SK-N-SH (cell line): Measurements from ENCODE around the gene LANCL2.

ENCODE experiments used
- CTCF ChIP-seq: fragments of 200-600 bp; sonication (generic); IDR thresholded peaks from 2 replicates; pipeline ENCODE4 v1.6.1; 2017; ENCODE audit warnings: antibody characterized with exemption, mild to moderate bottlenecking, moderate library complexity
- EZH2phosphoT487 ChIP-seq: fragments of 200-600 bp; sonication (generic); IDR thresholded peaks from 2 replicates; pipeline ENCODE4 v1.6.1; 2017; ENCODE audit warnings: low read depth, mixed run types, mild to moderate bottlenecking, antibody characterized with exemption, moderate library complexity, borderline replicate concordance
- FOXM1 ChIP-seq: IDR thresholded peaks from 2 replicates; pipeline ENCODE4 v1.4.0; 2012; ENCODE audit warnings: low read depth, mild to moderate bottlenecking
- MXI1 ChIP-seq: IDR thresholded peaks from 2 replicates; pipeline ENCODE4 v1.6.1; 2012; ENCODE audit warnings: mild to moderate bottlenecking, low read depth, low read length, improper control_type of control experiment
- POLR2AphosphoS5 ChIP-seq: IDR thresholded peaks from 2 replicates; pipeline ENCODE4 v1.6.1; 2012; ENCODE audit warnings: low read depth, low read length
- SIN3A ChIP-seq: IDR thresholded peaks from 2 replicates; pipeline ENCODE4 v1.6.1; 2012; ENCODE audit warnings: low read depth, mild to moderate bottlenecking, low read length, moderate library complexity, borderline replicate concordance
- TAF1 ChIP-seq: IDR thresholded peaks from 2 replicates; pipeline ENCODE4 v1.6.1; 2012; ENCODE audit warnings: low read depth, mild to moderate bottlenecking, low read length, moderate library complexity, borderline replicate concordance
- TEAD4 ChIP-seq: IDR thresholded peaks from 2 replicates; pipeline ENCODE4 v1.4.0; 2012; ENCODE audit warnings: mild to moderate bottlenecking, borderline replicate concordance; ENCODE audit not compliant: insufficient read depth
- TF ChIP-seq, protein P1 (sequence below): fragments of 150-350 bp; IDR thresholded peaks from 2 replicates; pipeline ENCODE4 v1.6.1; 2017; ENCODE audit warnings: antibody characterized with exemption, low read length, low read depth, borderline replicate concordance
- TF ChIP-seq, protein P2 (sequence below): IDR thresholded peaks from 2 replicates; pipeline ENCODE4 v1.4.0; 2012; ENCODE audit warnings: low read depth
- TF ChIP-seq, protein P3 (sequence below): IDR thresholded peaks from 2 replicates; pipeline ENCODE4 v1.6.1; 2012; ENCODE audit warnings: mild to moderate bottlenecking, low read depth, low read length, moderate library complexity

- TF ChIP-seq TEAD4, result no peak
- TF ChIP-seq CTCF, result no peak
- TF ChIP-seq POLR2AphosphoS5, result no peak
- no peak for TF ChIP-seq EZH2phosphoT487
- TF ChIP-seq, protein P1, sequence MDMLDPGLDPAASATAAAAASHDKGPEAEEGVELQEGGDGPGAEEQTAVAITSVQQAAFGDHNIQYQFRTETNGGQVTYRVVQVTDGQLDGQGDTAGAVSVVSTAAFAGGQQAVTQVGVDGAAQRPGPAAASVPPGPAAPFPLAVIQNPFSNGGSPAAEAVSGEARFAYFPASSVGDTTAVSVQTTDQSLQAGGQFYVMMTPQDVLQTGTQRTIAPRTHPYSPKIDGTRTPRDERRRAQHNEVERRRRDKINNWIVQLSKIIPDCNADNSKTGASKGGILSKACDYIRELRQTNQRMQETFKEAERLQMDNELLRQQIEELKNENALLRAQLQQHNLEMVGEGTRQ, result no peak
- TF ChIP-seq TAF1, result no peak
- TF ChIP-seq, protein P2, sequence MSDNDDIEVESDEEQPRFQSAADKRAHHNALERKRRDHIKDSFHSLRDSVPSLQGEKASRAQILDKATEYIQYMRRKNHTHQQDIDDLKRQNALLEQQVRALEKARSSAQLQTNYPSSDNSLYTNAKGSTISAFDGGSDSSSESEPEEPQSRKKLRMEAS, result no peak
- TF ChIP-seq, protein P3, sequence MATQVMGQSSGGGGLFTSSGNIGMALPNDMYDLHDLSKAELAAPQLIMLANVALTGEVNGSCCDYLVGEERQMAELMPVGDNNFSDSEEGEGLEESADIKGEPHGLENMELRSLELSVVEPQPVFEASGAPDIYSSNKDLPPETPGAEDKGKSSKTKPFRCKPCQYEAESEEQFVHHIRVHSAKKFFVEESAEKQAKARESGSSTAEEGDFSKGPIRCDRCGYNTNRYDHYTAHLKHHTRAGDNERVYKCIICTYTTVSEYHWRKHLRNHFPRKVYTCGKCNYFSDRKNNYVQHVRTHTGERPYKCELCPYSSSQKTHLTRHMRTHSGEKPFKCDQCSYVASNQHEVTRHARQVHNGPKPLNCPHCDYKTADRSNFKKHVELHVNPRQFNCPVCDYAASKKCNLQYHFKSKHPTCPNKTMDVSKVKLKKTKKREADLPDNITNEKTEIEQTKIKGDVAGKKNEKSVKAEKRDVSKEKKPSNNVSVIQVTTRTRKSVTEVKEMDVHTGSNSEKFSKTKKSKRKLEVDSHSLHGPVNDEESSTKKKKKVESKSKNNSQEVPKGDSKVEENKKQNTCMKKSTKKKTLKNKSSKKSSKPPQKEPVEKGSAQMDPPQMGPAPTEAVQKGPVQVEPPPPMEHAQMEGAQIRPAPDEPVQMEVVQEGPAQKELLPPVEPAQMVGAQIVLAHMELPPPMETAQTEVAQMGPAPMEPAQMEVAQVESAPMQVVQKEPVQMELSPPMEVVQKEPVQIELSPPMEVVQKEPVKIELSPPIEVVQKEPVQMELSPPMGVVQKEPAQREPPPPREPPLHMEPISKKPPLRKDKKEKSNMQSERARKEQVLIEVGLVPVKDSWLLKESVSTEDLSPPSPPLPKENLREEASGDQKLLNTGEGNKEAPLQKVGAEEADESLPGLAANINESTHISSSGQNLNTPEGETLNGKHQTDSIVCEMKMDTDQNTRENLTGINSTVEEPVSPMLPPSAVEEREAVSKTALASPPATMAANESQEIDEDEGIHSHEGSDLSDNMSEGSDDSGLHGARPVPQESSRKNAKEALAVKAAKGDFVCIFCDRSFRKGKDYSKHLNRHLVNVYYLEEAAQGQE, result no peak
- TF ChIP-seq FOXM1, result no peak
- no peak for TF ChIP-seq MXI1
- TF ChIP-seq SIN3A, result no peak
Observed at GRCh38 chr7:55343002-55343781, 21.9 kb upstream of the LANCL2 start.
